NT2/D1 (cell line): ENCODE results near the gene MICAL2.

Source experiments
- SUZ12 ChIP-seq: IDR thresholded peaks from 2 replicates; pipeline ENCODE4 v1.6.1; 2011; ENCODE audit not compliant: insufficient read length, insufficient read depth; ENCODE audit errors: extremely low read depth
- ZNF274 ChIP-seq: IDR thresholded peaks from 2 replicates; pipeline ENCODE4 v1.6.1; 2011; ENCODE audit warnings: mild to moderate bottlenecking, low read depth, low read length

DNA sequence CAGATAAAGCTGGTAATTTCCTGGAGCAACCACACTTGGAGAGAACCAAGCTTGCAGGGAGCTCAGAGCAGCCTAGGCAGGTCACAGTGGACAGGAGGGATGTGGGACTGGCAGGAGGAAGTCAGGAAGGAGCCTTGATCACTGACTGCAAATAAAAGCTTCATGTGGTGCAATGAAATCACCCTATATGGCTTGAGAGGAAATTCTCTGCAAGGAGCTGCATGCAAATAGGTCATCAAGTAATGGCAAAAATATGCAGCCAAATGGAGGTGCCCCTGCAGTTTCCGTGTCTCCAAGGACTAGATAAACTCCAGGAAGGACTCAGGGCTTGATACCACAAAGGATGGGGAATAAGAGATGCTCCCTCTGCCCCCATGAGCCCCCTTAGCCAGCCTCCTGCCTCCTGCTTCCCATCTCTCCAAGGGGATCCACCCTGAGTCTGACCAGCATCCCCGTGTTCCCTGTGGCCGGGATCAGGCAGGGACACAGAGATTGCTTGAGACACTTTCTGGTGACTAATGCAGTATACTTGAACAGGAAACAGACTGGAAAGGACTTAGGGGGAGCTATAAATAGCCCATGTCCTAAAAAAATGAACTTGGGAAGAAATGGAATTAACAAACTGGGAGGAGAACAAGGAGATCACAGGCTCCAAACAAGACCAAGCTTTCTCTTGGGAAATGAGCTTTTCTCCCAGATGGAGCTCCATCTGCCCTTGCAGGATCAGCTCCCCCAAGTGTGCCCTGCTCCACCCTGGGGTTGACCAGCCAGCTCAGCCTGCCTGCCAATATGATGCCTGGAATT is 23.9 kb upstream of the MICAL2 start:
- TF ChIP-seq ZNF274 (no peak), SUZ12 (no peak)
